Measurements from ENCODE around the gene SLC38A9. TPM values are rescaled to one million over a fixed set of nuclear protein-coding genes. Genes with fewer than 3 reads are reported as not detected.
"Not testable (repeated sequence)": the region's sequence is repeated elsewhere in the genome, so short reads cannot be mapped to it uniquely, and the experiment has no call there.

The SLC38A9 gene, protein sequence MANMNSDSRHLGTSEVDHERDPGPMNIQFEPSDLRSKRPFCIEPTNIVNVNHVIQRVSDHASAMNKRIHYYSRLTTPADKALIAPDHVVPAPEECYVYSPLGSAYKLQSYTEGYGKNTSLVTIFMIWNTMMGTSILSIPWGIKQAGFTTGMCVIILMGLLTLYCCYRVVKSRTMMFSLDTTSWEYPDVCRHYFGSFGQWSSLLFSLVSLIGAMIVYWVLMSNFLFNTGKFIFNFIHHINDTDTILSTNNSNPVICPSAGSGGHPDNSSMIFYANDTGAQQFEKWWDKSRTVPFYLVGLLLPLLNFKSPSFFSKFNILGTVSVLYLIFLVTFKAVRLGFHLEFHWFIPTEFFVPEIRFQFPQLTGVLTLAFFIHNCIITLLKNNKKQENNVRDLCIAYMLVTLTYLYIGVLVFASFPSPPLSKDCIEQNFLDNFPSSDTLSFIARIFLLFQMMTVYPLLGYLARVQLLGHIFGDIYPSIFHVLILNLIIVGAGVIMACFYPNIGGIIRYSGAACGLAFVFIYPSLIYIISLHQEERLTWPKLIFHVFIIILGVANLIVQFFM
- total RNA-seq: 43.7 TPM

DNA sequence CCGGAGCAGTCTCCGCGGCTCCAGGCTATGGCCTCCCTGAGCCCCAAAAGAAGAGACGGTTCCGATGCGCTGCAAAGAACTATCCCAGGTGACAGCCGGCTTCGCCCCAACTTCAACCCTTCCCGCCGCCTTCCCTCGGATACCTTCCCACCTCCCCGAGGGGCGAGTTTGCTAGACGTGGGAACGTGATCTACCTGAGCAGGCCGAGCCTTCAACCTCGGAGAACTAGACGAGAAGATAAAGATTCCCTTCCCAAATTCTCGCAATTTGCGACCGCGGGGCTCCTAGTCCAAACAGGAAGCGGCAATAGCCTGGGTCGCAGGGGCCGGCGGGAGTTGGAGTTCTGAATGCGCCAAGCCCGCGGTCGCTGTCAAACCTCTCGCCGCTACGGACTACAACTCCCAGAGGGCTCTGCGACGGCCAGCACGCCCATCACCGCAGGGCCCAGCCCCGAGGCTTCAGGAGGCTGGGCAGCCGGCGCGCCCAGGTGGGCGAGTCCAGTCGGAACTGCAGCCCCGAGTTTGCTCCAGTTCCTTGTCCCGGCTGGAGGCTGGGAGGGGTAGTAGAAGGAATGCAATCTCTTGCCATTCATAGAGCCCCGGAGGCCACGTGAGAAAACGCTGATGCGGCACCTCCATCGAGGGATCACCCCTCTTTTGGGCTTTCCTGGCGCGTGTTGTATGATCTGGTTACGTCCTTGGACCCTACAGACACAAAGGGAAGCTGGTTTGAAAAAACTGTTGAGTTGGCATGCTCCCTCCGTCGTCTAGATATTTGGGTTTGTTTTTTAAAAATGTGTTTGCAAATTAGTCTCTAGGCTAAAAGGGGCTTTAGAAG lies at the start of gene SLC38A9:
SLC38A9 (minus strand) TSS at position 302 of the 837 bp plus-strand sequence. CDS start 14,366 bp downstream, outside the sequence.
- DNase-seq: peak; percentile 93

GRCh38 chr5:55761721-55762120 lies 49.6 kb upstream of the SLC38A9 start:
- DNase-seq: not testable (repeated sequence)

DNA sequence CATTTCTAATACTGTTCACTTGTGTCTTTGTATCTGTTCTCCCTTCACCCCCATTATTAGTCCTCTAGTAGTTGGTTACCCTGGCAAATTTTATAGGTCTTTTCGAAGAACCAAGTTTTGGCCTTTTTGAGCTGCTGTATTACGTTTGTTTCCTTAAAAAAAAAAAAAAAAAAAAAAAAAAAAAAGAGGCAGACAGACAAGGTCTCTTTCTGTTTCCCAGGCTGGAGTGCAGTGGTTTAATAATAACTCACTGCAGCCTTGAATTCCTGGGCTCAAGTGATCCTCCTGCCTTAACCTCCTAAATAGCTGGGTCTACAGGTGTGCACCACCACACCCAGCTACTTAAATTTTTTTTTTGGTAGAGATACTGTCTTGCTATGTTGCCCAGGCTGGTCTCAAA lies 46.6 kb upstream of the SLC38A9 start:
- DNase-seq: no peak

DNA sequence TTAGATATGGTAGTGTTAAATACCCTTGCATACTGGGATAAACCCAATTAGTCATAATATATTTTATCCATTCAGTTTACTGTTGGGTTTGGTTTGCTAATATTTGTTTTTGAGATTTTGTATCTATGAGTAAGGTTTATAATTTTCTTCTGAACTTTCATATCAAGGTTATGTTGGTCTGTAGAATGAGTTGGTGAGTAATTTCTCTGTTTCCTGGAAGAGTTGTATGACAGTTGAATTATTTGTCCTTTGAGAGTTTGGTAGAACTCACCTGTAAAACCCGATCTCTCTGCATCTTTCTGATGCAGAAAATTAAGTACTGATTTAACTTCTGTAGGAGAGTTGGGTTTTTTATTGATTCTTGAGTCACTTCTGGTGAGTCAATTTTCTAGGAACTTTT lies 46.1 kb upstream of the SLC38A9 start:
- no peak for DNase-seq

DNA sequence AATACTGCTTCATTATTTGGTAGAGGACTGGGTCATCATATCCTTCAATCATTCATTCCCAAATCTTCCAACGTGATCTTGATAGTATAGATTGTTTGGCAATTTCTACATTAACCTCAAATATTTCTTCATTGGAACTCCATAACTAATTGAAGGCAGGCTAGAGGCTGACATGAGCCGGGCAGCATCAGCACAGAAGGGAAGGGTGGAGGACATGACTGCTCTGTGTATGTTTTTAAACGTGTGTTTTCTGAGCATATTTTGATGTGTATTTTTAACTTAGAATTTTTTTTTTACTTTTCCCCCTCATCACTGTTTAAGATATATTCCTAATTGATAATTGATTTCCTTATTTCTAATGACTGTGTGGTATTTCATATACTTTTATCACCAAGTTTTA lies 38.4 kb upstream of the SLC38A9 start:
- no peak for DNase-seq

- DNase-seq: no peak
These were observed 37.9 kb upstream of the SLC38A9 start for GRCh38 chr5:55750063-55750462.

GRCh38 chr5:55749387-55749786 lies 37.3 kb upstream of the SLC38A9 start:
- no peak for DNase-seq

DNA sequence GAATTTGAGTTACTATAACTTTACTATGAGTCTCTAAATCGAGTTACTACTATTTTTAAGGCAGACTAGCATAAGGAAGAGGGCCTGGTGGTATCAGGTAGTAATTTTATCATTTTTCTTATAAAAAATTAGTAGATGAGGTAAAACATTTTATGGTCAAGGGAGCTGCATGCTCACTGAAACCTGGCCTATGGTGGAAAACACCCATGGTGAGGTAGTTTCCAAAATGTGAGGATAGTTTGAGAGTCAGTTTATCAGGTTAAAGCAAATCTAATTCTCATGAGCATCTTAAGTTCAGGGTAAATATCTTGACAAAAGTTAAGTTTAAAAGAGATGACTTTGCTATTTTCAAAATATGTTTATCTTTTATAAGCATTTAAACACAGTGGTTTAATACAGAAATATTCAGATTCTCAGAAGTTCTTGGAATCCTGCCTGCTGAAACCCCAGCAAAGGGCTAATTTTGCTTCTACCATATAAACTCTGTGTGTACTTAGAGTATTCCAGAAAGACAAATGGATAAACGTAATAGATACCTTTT lies 35.7 kb upstream of the SLC38A9 start:
- DNase-seq: no peak

DNA sequence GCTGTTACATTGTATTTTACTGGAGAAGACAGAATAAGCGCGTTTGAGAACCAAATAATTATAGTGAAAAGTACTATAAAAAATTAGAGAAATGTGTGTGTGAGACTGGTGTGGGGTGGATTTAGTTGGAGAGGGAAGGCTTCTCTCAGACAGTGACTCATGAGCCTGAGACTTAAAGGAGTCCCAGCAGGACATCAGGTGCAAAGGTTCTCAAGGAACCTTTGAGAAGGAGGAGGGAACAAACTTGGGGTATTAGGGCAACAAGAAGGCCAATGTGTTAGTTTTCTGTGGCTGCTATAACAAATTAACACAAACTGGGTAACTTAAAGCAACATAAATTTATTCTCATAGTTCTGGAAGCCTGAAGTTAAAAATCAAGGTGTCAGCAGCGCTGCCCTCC lies 30.7 kb upstream of the SLC38A9 start:
- DNase-seq: no peak

GRCh38 chr5:55737793-55738192 lies 25.7 kb upstream of the SLC38A9 start, which contains the start of gene DDX4:
Gene DDX4, plus strand, starts transcription at chr5:55738061. Its CDS starts 903 bp downstream, at chr5:55738964.
- DNase-seq: no peak

DNA sequence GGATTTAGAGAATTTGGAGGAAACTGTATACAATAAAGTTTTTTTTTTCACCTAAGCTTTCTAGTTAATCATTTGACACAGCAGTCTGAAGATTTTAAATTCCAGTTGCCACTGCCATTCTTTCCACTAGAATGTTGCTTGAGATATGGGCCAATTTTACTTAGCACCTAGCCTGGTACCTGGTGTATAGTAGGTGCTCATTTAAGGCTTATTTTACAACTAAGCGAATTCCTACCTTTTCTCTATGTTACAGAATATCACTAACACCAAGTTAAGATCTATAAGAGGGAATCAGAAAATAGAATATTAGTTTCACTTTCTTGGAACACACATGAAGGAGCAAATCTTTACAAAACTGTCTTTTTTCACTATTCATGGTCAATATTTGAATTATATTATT lies 22.5 kb upstream of the SLC38A9 start:
- no peak for DNase-seq

DNA sequence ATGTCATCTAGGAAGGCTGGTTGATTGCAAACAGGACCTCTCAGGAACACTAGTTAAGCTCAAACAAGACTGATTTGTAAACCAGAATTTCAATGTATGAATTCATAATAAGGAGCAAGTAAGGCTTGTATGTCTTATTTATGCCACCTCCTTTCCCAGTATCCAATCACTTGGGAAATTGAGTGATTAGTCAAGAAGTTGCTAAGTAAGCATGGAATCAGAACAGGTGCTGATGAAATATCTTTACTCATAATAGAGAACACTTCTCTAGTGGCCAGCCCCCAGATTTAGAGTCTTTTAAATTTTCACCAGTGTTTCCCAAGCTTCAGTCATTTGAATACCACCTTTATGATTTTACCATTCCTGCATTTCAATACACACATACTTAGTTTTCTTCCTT lies 20.5 kb upstream of the SLC38A9 start:
- no peak for DNase-seq

DNA sequence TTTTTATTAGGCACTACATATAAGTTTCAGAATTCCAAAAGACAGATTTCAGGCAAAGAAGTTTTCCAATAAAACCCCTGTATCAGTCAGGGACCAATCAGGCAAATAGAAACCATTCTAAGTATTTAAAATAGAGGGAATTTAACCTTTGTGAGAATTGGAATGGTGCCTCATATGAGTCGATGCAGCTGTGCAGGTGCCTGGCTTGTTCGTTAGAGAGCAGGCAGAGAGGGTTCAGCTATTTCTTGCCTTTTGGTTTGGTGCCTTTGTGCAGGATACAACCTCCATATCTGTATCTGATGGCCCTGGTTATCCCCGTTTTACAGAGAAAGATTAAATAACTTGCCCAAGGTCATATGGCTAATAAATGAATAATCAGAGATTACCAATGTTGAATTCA lies 19.7 kb upstream of the SLC38A9 start:
- no peak for DNase-seq

- no peak for DNase-seq
These were observed 12.2 kb upstream of the SLC38A9 start for GRCh38 chr5:55724281-55724680.

DNA sequence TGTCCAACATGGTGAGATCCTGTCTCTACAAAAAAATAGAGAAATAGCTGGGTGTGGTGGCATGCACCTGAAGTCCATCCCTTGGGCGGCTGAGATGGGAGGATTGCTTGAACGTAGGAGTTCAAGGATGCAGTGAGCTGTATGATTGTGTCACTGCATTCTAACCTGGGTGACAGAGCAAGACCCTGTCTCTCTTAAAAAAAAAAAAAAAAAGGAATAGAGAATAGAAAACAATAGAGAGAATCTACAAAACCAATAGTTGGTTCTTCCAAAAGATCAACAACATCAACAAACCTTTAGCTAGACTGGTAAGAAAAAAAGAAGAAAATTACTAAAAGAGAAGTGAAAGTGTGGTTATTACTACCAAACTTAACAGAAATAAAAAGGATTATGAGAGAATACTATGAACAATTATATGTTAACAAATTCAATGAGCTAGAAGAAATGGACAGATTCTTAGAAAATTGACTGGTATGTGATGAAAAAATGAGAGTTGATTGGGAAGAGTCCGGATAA lies 8.1 kb upstream of the SLC38A9 start:
- no peak for DNase-seq

- not testable (repeated sequence) for DNase-seq
These were observed 6.9 kb upstream of the SLC38A9 start for GRCh38 chr5:55719026-55719425.

- no peak for DNase-seq
These were observed 3.5 kb upstream of the SLC38A9 start for GRCh38 chr5:55715519-55716078.

GRCh38 chr5:55714749-55715148 lies 2.6 kb upstream of the SLC38A9 start:
- no peak for DNase-seq

GRCh38 chr5:55714339-55714738 lies 2.2 kb upstream of the SLC38A9 start:
- DNase-seq: no peak

DNA sequence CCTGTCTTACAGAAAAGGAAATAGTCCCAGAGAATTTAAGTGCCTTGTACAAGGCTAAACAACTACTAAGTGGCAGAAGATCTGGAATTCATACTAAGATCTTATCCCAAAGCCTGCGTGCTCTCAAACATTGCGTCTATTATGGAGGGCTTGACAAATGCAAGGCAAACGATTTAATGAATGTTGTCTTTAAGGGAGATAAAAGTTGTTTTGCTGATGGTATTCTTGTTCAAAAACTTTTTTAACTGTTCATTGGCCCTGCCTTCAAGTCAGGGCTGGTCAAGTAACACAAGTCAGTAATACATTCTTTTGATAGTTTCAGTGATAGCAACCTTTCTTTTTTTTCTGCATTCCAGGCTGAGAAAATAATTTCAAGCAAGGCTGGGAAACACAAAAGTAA lies 1.7 kb upstream of the SLC38A9 start:
- DNase-seq: no peak

DNA sequence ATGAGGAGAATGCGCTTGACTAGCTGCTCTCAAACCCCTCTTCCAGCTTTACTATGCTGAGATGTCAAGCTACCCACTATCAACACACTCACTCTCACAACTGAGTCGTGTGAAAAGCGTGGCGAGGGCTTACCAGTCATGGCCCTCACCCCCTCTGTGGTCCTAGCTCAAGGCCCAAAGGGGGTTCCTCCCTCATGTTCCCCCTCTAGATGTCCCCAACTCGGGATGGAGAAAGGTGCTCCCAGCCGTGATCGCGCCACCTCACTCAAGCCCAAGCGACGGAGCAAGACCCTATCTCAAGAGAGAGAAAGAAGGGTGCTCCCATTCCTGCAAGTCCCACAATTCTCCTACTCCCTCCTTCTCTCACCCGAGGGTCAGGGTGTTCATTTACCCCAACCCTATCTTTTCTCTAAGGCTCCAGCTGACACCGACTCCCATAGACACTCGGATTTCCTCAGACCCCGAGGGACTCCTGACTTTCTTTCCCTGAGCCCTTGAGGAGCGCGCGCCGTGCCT lies 559 bp downstream of the SLC38A9 start:
- DNase-seq: no peak

DNA sequence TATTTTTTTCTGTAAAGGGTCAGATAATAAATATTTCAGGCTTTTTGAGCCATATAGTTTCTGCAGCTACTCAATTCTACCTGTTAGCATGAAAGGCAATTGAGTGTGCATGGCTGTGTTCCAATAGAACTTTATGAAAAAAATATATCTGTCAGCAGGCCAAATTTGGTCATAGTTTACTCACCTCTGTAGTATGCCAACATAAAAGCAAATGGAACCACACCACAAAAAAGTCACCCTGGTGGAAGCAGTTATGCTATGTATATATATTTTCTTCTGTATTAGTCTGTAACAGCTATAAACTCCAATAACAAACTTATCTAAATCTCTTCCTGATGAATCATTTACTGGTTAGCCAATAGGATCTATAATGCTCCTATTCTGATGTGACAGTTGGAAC lies 3.4 kb downstream of the SLC38A9 start:
- DNase-seq: no peak

Data from skin of body (tissue), 2 donors.